ENCODE measurements around the gene KIAA1217. TPM values are rescaled to one million over a fixed set of nuclear protein-coding genes. Genes with fewer than 3 reads are reported as not detected.

KIAA1217 gene
- total and polyA plus RNA-seq, 9 of the 15 experiments (the other 6 are each of a cell fraction or from before 2014, with no cell fraction given): 0.04 TPM; not detected in 8

- TF ChIP-seq, protein P1, sequence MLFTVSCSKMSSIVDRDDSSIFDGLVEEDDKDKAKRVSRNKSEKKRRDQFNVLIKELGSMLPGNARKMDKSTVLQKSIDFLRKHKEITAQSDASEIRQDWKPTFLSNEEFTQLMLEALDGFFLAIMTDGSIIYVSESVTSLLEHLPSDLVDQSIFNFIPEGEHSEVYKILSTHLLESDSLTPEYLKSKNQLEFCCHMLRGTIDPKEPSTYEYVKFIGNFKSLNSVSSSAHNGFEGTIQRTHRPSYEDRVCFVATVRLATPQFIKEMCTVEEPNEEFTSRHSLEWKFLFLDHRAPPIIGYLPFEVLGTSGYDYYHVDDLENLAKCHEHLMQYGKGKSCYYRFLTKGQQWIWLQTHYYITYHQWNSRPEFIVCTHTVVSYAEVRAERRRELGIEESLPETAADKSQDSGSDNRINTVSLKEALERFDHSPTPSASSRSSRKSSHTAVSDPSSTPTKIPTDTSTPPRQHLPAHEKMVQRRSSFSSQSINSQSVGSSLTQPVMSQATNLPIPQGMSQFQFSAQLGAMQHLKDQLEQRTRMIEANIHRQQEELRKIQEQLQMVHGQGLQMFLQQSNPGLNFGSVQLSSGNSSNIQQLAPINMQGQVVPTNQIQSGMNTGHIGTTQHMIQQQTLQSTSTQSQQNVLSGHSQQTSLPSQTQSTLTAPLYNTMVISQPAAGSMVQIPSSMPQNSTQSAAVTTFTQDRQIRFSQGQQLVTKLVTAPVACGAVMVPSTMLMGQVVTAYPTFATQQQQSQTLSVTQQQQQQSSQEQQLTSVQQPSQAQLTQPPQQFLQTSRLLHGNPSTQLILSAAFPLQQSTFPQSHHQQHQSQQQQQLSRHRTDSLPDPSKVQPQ (CRISPR knock-in tag; IDR thresholded peaks at IDR 0.05; ENCODE audit: borderline replicate concordance): no peak
- TF ChIP-seq GATAD2A (IDR thresholded peaks at IDR 0.05): no peak
- TF ChIP-seq RNF219 (CRISPR knock-in tag; IDR thresholded peaks at IDR 0.05): no peak
- no peak for TF ChIP-seq SMARCA5 (IDR thresholded peaks at IDR 0.05)
- TF ChIP-seq TAL1 (IDR thresholded peaks at IDR 0.05): peak; percentile 92
- TF ChIP-seq SAFB2 (IDR thresholded peaks at IDR 0.05; ENCODE audit: borderline replicate concordance, low read depth, low read length, severe bottlenecking): no peak
- no peak for TF ChIP-seq MCM2 (IDR thresholded peaks at IDR 0.05; ENCODE audit: low read depth)
- no peak for TF ChIP-seq ETV5 (CRISPR knock-in tag; IDR thresholded peaks at IDR 0.05; ENCODE audit: low read depth)
- TF ChIP-seq NR4A1 (CRISPR knock-in tag; IDR thresholded peaks at IDR 0.05): no peak
- peak; percentile 74 for TF ChIP-seq NR4A1 (tag; IDR thresholded peaks at IDR 0.05)
- TF ChIP-seq FOXJ2 (tag; IDR thresholded peaks at IDR 0.05): no peak
- no peak for TF ChIP-seq PTTG1 (tag; IDR thresholded peaks at IDR 0.05; ENCODE audit: low read depth)
- no peak for TF ChIP-seq KDM1A (IDR thresholded peaks at IDR 0.05)
- no peak for TF ChIP-seq MTA1 (IDR thresholded peaks at IDR 0.05; ENCODE audit: borderline replicate concordance)
- TF ChIP-seq CHD4 (IDR thresholded peaks at IDR 0.05; ENCODE audit: insufficient read depth, insufficient replicate concordance, low read depth, low read length, poor library complexity, severe bottlenecking): no peak
- no peak for TF ChIP-seq PRPF4 (IDR thresholded peaks at IDR 0.05; ENCODE audit: insufficient read depth, low read depth, low read length, poor library complexity, severe bottlenecking)
- no peak for TF ChIP-seq RBM39 (optimal IDR thresholded peaks at IDR 0.05; ENCODE audit: low read depth, low read length)
- TF ChIP-seq, protein P2, sequence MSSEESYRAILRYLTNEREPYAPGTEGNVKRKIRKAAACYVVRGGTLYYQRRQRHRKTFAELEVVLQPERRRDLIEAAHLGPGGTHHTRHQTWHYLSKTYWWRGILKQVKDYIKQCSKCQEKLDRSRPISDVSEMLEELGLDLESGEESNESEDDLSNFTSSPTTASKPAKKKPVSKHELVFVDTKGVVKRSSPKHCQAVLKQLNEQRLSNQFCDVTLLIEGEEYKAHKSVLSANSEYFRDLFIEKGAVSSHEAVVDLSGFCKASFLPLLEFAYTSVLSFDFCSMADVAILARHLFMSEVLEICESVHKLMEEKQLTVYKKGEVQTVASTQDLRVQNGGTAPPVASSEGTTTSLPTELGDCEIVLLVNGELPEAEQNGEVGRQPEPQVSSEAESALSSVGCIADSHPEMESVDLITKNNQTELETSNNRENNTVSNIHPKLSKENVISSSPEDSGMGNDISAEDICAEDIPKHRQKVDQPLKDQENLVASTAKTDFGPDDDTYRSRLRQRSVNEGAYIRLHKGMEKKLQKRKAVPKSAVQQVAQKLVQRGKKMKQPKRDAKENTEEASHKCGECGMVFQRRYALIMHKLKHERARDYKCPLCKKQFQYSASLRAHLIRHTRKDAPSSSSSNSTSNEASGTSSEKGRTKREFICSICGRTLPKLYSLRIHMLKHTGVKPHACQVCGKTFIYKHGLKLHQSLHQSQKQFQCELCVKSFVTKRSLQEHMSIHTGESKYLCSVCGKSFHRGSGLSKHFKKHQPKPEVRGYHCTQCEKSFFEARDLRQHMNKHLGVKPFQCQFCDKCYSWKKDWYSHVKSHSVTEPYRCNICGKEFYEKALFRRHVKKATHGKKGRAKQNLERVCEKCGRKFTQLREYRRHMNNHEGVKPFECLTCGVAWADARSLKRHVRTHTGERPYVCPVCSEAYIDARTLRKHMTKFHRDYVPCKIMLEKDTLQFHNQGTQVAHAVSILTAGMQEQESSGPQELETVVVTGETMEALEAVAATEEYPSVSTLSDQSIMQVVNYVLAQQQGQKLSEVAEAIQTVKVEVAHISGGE (CRISPR knock-in tag; IDR thresholded peaks at IDR 0.05): peak in 1 of 3 experiments; percentile 56; a peak in 2 of 6 replicates
- TF ChIP-seq TGIF2 (CRISPR knock-in tag; IDR thresholded peaks at IDR 0.05): no peak
- TF ChIP-seq SMC3 (conservative IDR thresholded peaks at IDR 0.05; ENCODE audit: insufficient read depth, low read depth, low read length): no peak
- no peak for TF ChIP-seq PHF20 (IDR thresholded peaks at IDR 0.05; ENCODE audit: partially characterized antibody)
- no peak for TF ChIP-seq TAF15 (IDR thresholded peaks at IDR 0.05; ENCODE audit: low read depth, low read length)
Observed at GRCh38 chr10:24569330-24569796, 360.4 kb downstream of the KIAA1217 start (continued).
